Trophoblast cell (in vitro differentiated cells and primary cell): ENCODE data around the gene LIPC.
"Not testable (repeated sequence)": the region's sequence is repeated elsewhere in the genome, so short reads cannot be mapped to it uniquely, and the experiment has no call there.

Experiments used
- DNase-seq, 2 donors: peaks; one replicate each; pipeline ENCODE4 v3.0.0-alpha.2; 2016
- H2AFZ ChIP-seq: 2 replicates; pipeline ENCODE4 v1.6.1; 2013; ENCODE audit warnings: low read length, moderate library complexity, mild to moderate bottlenecking; ENCODE audit not compliant: insufficient read depth, poor library complexity
- H2AK5ac ChIP-seq: 2 replicates; pipeline ENCODE4 v1.6.1; 2013; ENCODE audit warnings: mild to moderate bottlenecking, low read length
- H2BK120ac ChIP-seq: 2 replicates; pipeline ENCODE4 v1.6.1; 2013; ENCODE audit warnings: low read length, mild to moderate bottlenecking, moderate library complexity; ENCODE audit not compliant: insufficient read depth, poor library complexity
- H2BK12ac ChIP-seq: 2 replicates; pipeline ENCODE4 v1.6.1; 2013; ENCODE audit warnings: mild to moderate bottlenecking, low read length, moderate library complexity
- H2BK5ac ChIP-seq: 2 replicates; pipeline ENCODE4 v1.6.1; 2013; ENCODE audit warnings: low read length, low read depth, moderate library complexity, mild to moderate bottlenecking; ENCODE audit not compliant: poor library complexity
- H3K14ac ChIP-seq: 2 replicates; pipeline ENCODE4 v1.6.1; 2013; ENCODE audit warnings: mild to moderate bottlenecking, low read length
- H3K18ac ChIP-seq: 2 replicates; pipeline ENCODE4 v1.6.1; 2013; ENCODE audit warnings: mild to moderate bottlenecking, low read length
- H3K23ac ChIP-seq: 2 replicates; pipeline ENCODE4 v1.6.1; 2013; ENCODE audit warnings: low read length
- H3K27ac ChIP-seq: 2 replicates; pipeline ENCODE4 v1.5.1; 2013; ENCODE audit warnings: low read depth, mild to moderate bottlenecking, inconsistent platforms, low read length, moderate library complexity
- H3K27me3 ChIP-seq: 2 replicates; pipeline ENCODE4 v1.6.1; 2013; ENCODE audit warnings: inconsistent platforms, mild to moderate bottlenecking, low read length, moderate library complexity; ENCODE audit not compliant: insufficient read depth
- H3K36me3 ChIP-seq, 2 experiments: 1 replicate in 1 of 2; 2 replicates in 1 of 2; pipeline ENCODE4 v1.6.1; 2013; ENCODE audit warnings: low read length in 2 of 2, mild to moderate bottlenecking in 2 of 2, moderate library complexity in 1 of 2; ENCODE audit not compliant: insufficient read depth in 2 of 2, control insufficient read depth in 1 of 2
- H3K4ac ChIP-seq: 2 replicates; pipeline ENCODE4 v1.6.1; 2013; ENCODE audit warnings: low read depth, mild to moderate bottlenecking, low read length, moderate library complexity
- H3K4me1 ChIP-seq, 2 experiments: 1 replicate in 1 of 2; 2 replicates in 1 of 2; pipeline ENCODE4 v1.6.1; 2013; ENCODE audit warnings: low read length in 2 of 2, mild to moderate bottlenecking in 2 of 2, moderate library complexity in 1 of 2; ENCODE audit not compliant: insufficient read depth in 2 of 2, control insufficient read depth in 1 of 2
- H3K4me2 ChIP-seq: 2 replicates; pipeline ENCODE4 v1.6.1; 2013; ENCODE audit warnings: inconsistent platforms, mild to moderate bottlenecking, low read length, moderate library complexity
- H3K4me3 ChIP-seq: 2 replicates; pipeline ENCODE4 v1.5.1; 2013; ENCODE audit warnings: mild to moderate bottlenecking, low read depth, low read length, inconsistent platforms
- H3K79me1 ChIP-seq: one replicate; pipeline ENCODE4 v1.6.1; 2013; ENCODE audit warnings: low read length
- H3K79me2 ChIP-seq: 2 replicates; pipeline ENCODE4 v1.6.1; 2013; ENCODE audit warnings: low read length, mild to moderate bottlenecking; ENCODE audit not compliant: control insufficient read depth, insufficient read depth, poor library complexity
- H3K9ac ChIP-seq: 2 replicates; pipeline ENCODE4 v1.6.1; 2013; ENCODE audit warnings: mild to moderate bottlenecking, low read length
- H3K9me3 ChIP-seq: 2 replicates; pipeline ENCODE4 v1.6.1; 2013; ENCODE audit warnings: low read depth, mild to moderate bottlenecking, control low read depth, inconsistent platforms, low read length; ENCODE audit not compliant: insufficient read depth
- H4K12ac ChIP-seq: 2 replicates; pipeline ENCODE4 v1.6.1; 2013; ENCODE audit warnings: low read depth, mild to moderate bottlenecking, low read length, moderate library complexity
- H4K8ac ChIP-seq: 2 replicates; pipeline ENCODE4 v1.6.1; 2013; ENCODE audit warnings: low read depth, mild to moderate bottlenecking, low read length, moderate library complexity
- H4K91ac ChIP-seq: one replicate; pipeline ENCODE4 v1.6.1; 2013; ENCODE audit warnings: low read depth, mild to moderate bottlenecking, low read length, moderate library complexity
- WGBS: extraction: QIAGEN DNeasy Blood & Tissue Kit; methylation state at CpG from one replicate; pipeline ENCODE4 v1.1.7; 2013; ENCODE audit warnings: missing lambda C conversion rate; ENCODE audit not compliant: insufficient read length, insufficient coverage; ENCODE audit errors: extremely low coverage; 5-methylcytosine and 5-hydroxymethylcytosine counted together

LIPC gene

DNA sequence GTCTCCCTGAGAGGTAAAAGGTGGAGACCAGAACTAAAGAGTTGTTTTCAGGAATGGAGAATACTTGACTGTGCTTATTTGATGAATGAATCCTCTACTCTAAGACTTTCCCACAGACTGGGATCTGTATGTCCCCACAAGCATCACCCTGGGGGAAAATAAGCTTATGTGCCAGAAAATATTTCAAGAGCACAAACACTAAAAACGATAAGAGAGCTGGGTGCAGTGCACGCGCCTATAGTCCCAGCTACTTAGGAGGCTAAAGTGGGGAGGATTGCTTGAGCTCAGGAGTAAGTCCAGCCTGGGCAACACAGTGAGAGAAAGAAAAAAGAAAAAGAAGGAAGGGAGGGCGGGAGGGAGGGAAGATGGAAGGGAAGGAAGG lies 167.0 kb downstream of the LIPC start:
- Histone ChIP-seq H3K23ac (no peak overlapping the region), H3K9ac (no peak overlapping the region), H3K27me3 (no peaks in the 10 kb centered on the region), H4K8ac (no peak overlapping the region), H3K27ac (no peak overlapping the region), H3K4me2 (no peak overlapping the region), H3K79me2 (no peaks in the 10 kb centered on the region), H2BK12ac (no peak overlapping the region), H3K36me3 (peaks cover 5 to 7% of the 10 kb centered on the region in 2 experiments), H3K9me3 (no peaks in the 10 kb centered on the region), H2BK120ac (no peak overlapping the region), H2AFZ (no peak overlapping the region), H3K4me3 (no peak overlapping the region), H3K14ac (no peak overlapping the region), H4K91ac (no peak overlapping the region), H3K4me1 (no peaks in the 10 kb centered on the region), H3K79me1 (no peaks in the 10 kb centered on the region), H4K12ac (no peak overlapping the region), H2AK5ac (no peak overlapping the region), H3K18ac (no peak overlapping the region), H3K4ac (no peak overlapping the region), H2BK5ac (no peak overlapping the region)
- WGBS: no CpG with 5 or more reads among the region's 4 CpGs
- no peak for DNase-seq

- Histone ChIP-seq H3K18ac (no peak overlapping the region), H2BK5ac (no peak overlapping the region), H3K4me3 (no peak overlapping the region), H3K79me2 (no peaks in the 10 kb centered on the region), H3K79me1 (no peaks in the 10 kb centered on the region), H2BK120ac (no peak overlapping the region), H4K8ac (no peak overlapping the region), H2AFZ (no peak overlapping the region), H3K9me3 (no peaks in the 10 kb centered on the region), H4K12ac (no peak overlapping the region), H3K4ac (no peak overlapping the region), H3K23ac (no peak overlapping the region), H3K4me1 (peaks cover 0 to 2% of the 10 kb centered on the region in 2 experiments), H3K36me3 (peaks cover 7 to 8% of the 10 kb centered on the region in 2 experiments), H3K27ac (no peak overlapping the region), H3K27me3 (no peaks in the 10 kb centered on the region), H2AK5ac (no peak overlapping the region), H4K91ac (no peak overlapping the region), H3K4me2 (no peak overlapping the region), H3K14ac (no peak overlapping the region), H2BK12ac (no peak overlapping the region), H3K9ac (no peak overlapping the region)
- DNase-seq: no peak
- WGBS: no CpG with 5 or more reads among the region's 2 CpGs
Measured at GRCh38 chr15:58602823-58603222, 171.0 kb downstream of the LIPC start.

DNA sequence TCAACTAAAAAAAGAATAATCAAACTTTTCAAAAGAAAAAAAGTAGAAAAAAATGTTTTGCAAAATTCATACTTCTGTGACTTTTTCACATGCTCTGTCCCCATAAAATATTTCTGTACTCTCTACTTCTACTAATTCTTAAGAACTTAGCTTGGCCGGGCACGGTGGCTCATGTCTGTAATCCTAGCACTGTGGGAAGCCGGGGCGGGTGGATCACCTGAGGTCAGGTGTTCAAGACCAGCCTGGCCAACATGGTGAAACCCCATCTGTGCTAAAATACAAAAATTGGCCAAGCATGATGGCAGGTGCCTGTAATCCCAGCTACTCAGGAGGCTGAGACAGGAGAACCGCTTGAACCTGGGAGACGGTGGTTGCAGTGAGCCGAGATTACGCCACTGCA lies 172.1 kb downstream of the LIPC start:
- WGBS: no CpG with 5 or more reads among the region's 8 CpGs
- H2BK120ac ChIP-seq, H4K8ac ChIP-seq, H3K27ac ChIP-seq, DNase-seq, H3K18ac ChIP-seq, H3K4me2 ChIP-seq, H3K79me2 ChIP-seq, H3K27me3 ChIP-seq, H2BK5ac ChIP-seq, H3K4me1 ChIP-seq, H3K23ac ChIP-seq, H3K4ac ChIP-seq, H3K79me1 ChIP-seq, H3K9me3 ChIP-seq, H4K12ac ChIP-seq, H2BK12ac ChIP-seq, H3K14ac ChIP-seq, H3K4me3 ChIP-seq, H4K91ac ChIP-seq, H2AFZ ChIP-seq, H3K36me3 ChIP-seq, H3K9ac ChIP-seq, H2AK5ac ChIP-seq: not testable (repeated sequence)

DNA sequence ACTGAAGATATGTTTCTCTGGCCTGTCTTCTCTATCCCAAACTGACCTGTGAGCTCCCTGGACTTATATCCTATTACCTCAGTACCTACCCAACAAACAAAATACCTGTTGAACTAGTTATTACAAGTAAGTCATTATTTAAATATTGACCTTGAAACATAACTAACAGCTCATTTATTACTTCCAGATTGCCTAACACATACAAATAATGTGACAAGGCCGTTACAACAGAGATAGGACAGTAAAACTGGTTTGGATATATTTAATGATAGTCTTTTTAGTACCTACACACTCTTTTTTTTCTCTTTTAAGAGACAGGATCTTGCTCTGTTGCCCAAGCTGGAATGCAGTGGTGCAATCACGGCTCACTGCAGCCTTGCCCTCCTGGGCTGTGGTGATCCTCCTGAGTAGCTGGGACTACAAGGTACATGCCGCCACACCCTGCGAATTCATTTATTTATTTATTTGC lies 172.7 kb downstream of the LIPC start:
- Histone ChIP-seq H2BK5ac (no peak overlapping the region), H3K79me1 (no peaks in the 10 kb centered on the region), H3K9me3 (no peaks in the 10 kb centered on the region), H3K79me2 (no peaks in the 10 kb centered on the region), H3K18ac (no peak overlapping the region), H3K4ac (no peak overlapping the region), H4K12ac (no peak overlapping the region), H4K91ac (no peak overlapping the region), H4K8ac (no peak overlapping the region), H3K14ac (no peak overlapping the region), H2AK5ac (no peak overlapping the region), H3K36me3 (peaks cover 7 to 8% of the 10 kb centered on the region in 2 experiments), H3K27ac (no peak overlapping the region), H3K4me2 (no peak overlapping the region), H3K9ac (no peak overlapping the region), H3K4me3 (no peak overlapping the region), H2BK120ac (no peak overlapping the region), H3K23ac (no peak overlapping the region), H3K27me3 (no peaks in the 10 kb centered on the region), H3K4me1 (peaks cover 0 to 2% of the 10 kb centered on the region in 2 experiments), H2AFZ (no peak overlapping the region), H2BK12ac (no peak overlapping the region)
- peak; percentile 21 to 63 for DNase-seq
- WGBS: no CpG with 5 or more reads among the region's 4 CpGs
